GM21529 (cell line): ENCODE results near the gene BLZF1.
A peak's percentile ranks its signal among the peaks of the same experiment; 100 is the strongest.
"Not testable (repeated sequence)": the region's sequence is repeated elsewhere in the genome, so short reads cannot be mapped to it uniquely, and the experiment has no call there.

ENCODE experiments used
- ATAC-seq: cut with Tn5 transposase; IDR thresholded peaks from one replicate; pipeline ENCODE4 v1.9.1; 2021; ENCODE audit not compliant: unreplicated experiment

The BLZF1 gene

DNA sequence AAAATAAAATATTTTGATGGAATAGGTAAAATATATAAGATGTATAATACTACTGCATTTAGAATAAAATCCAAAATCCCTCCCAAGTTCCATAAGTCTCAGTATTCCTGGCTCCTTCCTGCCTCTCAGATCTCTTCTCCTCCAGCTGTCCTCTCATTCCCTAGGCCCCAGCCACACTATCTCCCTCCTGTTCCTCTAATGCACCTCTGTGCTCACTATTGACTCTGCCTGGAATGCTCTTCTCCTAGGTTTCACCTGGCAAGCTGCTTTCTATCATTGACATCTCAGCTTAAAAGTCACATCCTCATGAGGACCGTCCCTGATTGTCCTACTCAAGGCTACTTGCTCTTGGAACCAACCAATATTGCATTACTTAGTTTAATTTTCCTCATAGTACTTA, 7.6 kb upstream of the BLZF1 start:
- no peak for ATAC-seq

DNA sequence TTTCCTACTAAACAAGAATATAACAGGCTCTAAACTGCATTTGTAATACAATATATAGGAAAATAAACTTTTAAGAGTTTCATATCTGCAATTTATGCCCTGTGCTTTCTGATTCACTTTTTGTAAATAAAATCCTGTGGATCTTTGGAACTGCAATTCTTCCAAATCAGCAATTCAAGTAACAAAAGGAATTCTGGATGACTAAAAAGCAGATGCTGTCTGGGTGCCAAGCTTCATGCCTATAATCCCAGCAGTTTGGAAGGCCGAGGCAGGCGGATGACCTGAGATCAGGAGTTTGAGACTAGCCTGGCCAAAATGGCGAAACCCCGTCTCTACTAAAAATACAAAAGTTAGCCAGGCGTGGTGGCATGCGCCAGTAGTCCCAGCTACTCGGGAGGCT, 6.7 kb upstream of the BLZF1 start:
- ATAC-seq: no peak

DNA sequence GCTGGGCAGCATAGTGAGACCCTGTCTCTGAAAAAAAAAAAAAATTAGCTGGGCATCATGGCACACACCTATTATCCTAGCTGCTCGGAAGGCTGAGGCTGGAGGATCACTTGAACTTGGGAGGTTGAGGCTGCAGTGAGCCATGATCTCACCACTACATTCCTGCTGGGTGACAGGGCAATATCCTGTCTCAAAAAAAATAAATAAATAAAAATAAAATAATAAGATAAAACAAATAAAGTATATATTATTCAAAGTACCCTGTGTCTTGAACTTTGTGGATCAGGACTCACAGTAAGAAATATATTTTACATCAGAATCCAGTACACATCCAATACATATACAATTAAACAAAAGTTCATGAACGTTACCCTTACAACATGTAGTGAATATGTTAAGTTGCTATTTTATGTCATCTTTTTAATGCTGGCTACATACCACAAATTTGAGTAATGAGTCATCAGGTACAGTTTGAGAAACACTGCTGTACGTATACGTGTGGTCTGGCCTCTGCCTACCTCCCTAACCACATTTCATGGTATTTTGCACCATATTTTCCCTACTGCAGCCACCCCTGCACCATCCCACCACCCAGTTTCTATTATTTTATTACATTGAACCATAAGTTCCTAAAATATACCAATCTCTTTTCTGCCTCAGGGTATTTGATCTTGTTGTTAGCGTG, 4.8 kb upstream of the BLZF1 start:
- ATAC-seq: peak; percentile 29

DNA sequence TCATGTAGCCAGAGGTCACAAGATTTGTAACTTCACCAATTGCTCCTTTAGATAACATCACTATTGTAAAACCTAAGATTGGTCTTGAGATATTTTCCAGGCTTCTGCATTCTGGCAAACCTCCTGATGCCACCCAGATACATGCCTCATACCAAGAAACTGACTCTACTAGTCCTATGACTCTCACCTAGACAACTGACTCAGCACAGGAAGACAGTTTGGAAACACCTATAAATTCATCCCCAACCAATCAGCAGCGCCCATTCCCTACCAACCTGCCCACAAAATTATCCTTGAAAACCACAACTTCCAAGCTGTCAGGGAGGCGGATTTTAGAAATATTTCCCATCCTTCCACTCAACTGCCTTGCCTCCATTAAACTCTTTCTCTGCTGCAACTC, 3.0 kb upstream of the BLZF1 start:
- no peak for ATAC-seq

DNA sequence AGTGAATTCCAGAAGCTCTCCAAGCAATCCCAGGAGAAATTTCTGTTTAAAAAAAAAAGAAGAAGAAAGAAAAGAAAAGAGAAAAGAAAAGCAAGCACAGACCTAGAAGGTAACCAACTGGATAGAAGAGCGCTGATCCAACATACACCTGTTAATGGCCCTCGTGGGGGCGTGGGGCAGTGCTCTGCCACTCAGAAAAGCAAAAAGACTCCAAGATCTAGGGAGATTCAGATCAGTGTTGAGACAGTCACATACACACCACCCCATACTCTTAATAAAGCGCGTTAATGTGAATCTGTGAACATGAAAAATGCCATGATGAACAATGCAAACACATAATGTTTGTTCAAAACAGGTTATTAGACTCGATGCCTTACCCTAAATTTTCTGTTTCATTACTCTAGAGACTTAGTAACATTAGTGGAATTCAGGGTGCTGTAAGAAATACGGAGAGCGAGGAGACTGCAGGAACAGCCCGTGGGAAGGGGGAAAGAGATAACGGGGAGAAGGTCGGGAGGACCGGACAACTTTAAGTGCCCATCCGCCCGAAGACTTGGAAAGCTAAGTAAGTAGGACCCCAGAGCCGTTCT, 804 bp upstream of the BLZF1 start:
- ATAC-seq: no peak

DNA sequence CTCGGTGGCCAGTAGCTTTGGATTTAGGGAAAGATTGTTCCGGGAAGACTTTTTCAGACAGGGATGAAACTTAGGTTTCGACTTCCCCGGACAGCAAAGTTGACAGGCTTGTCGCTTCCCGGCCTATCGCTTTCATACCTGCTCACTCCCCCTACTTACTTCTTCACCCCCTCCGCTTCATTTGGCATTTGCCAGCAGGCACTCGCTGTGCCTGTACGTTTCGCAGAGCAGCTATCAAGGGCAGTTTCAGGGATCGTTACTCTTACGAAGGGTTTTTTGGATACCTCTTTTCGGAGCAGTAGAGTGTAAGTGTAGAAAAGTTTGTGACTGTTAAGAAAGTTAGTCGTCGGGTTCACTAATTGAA, 393 bp downstream of the BLZF1 start:
- ATAC-seq: no peak

DNA sequence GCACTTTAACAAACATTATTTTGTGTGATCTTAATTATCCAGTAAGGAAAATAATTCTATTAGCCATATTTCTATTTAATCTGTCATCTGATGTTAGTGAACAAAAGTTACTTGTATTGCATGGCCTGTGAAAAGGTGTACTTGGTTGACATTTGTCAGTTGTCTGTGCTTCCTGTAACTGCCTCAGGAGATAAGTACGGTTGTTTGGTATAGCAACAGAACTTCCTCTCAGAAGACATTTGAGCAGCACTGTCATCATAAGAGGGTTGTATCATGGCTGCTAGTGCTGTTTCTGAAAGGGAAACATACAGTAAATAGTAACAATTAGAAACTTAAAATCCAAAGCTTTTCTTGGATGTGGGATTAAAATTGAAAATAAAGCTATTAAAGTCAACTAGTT, 3.4 kb downstream of the BLZF1 start:
- ATAC-seq: no peak

DNA sequence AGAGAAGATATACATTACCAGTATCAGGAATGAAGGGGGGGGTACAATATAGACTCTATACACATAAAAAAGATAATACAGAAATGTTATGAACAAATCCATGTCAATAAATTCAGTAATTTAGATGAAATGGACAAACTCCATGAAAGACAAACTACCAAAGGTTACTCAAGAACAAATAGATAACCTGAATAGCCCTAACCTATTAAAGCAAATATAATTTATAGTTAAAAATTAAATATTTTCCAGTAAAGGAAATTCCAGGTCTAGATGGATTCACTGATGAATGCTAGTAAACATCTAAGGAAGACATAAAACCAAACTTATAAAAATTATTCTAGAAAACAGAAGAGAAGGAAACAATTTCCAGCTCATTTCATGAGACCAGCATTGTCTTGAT, 13.2 kb downstream of the BLZF1 start:
- ATAC-seq: no peak

DNA sequence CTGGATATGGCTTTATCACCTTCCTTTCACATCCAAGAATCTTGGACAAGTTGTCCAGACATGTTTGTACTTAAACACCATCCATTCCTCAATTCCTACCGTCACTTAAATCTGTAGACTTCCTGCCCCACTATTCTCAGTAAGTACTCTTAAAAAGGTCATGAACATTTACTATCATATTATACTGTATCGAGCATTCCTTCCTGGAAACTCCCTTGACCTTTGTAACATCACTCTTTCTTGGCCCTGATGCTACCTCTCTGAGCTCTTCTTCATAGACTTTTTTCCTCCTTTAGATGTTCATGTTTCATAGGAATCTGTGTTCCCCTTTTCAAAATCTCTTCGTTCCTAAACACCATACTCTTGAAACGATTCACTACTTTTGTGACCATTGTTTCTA, 15.5 kb downstream of the BLZF1 start:
- ATAC-seq: no peak

DNA sequence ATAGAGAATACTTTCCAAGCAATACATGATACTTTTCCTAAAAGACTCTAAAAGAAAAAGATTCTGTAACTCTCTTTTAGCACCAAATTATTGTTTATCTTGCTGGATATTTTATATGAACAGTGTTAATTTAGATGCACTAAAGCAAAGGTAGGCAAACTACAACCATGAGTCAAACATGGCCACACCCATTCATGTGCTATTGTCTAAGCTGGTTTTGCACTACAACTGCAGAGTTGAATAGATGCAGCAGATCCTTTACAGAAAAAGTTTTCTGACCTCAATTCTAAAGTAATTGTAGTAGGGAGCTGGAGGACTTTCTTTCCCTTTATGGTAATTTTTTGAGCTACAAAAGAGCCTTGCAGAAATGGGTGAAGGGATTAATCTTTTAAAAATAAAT, 19.4 kb downstream of the BLZF1 start:
- no peak for ATAC-seq

DNA sequence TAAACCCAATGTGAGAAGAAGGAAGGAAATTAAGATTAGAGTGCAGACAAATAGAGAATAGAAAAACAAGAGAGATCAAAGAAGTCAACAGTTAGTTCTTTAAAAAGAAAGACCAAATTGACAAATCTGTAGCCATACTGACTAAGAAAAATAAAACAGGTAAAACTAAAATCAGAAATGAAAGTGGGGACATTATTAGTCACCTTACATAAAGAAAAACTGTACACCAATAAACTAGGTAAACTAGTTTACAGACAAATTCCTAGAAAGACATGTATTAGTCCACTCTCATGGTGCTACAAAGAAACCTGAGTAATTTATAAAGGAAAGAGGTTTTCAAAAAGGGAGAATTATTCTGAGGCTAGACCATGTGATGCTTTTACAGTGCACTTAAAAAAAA, 22.3 kb downstream of the BLZF1 start:
- peak; percentile 75 for ATAC-seq

DNA sequence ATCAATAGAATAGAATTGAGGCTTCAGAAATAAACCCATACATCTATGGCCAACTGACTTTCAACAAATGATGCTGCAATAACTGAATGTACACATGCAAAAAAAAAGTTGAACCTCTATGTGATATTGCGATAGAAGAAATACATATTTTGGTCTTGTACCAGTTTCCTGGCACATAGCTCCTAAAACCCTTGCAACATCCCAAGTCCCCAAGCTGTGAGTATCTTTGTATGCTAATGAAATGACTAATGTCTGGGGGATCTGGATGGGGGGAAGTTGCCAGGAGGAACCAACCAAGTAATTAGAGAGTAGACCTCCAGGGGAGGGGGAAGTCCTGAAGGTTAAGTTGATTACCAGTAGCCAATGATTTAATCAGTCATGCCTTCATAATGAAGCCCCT, 24.4 kb downstream of the BLZF1 start:
- no peak for ATAC-seq

DNA sequence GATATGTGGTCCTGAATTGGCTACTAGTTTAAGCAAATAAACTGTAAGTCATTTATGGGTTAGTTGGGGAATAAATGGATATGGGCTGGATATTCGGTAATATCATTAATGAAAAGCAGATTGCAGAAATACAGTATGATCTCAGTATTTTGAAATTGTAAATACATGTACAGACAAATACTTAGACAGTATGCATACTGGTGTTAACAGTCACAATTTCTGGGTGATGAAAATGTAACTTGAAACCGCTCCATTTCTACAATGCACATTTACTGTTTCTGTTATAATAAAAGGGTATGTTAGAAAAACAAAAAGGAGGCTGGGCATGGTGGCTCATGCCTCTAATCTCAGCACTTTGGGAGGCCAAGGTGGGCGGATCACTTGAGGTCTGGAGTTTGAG, 28.0 kb downstream of the BLZF1 start:
- ATAC-seq: no peak

DNA sequence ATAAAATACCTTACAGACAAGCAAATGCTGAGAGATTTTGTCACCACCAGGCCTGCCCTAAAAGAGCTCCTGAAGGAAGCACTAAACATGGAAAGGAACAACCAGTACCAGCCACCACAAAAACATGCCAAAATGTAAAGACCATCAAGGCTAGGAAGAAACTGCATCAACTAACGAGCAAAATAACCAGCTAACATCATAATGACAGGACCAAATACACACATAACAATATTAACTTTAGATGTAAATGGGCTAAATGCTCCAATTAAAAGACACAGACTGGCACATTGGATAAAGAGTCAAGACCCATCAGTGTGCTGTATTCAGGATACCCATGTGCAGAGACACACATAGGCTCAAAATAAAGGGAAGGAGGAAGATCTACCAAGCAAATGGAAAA, 34.6 kb downstream of the BLZF1 start:
- ATAC-seq: not testable (repeated sequence)

DNA sequence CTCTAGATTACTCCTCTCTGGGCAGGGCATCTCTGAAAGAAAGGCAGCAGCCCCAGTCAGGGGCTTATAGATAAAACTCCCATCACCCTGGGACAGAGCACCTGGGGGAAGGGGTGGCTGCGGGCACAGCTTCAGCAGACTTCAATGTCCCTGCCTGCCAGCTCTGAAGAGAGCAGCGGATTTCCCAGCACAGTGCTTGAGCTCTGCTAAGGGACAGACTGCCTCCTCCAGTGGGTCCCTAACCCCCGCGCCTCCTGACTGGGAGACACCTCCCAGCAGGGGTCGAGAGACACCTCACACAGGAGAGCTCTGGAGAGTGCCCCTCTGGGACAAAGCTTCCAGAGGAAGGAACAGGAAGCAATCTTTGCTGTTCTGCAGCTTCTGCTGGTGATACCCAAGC, 40.3 kb downstream of the BLZF1 start:
- ATAC-seq: not testable (repeated sequence)

DNA sequence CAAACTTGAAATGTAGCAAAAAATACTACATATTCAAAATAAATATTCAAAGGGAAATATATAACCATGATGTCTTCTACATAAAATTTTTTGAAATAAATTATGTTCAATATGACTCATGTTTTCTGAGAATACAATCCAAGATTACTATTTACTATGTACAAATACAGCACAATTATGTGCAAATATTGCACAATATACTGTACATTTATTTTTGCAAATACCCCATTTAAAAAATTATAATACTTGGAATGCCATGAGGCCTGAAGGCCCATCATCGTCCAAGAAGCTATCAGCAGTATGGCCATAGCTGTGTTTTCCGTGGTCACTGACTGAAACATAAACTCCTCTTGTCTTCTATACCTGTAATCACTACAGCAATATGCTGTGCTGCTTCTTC, 47.0 kb downstream of the BLZF1 start:
- no peak for ATAC-seq

DNA sequence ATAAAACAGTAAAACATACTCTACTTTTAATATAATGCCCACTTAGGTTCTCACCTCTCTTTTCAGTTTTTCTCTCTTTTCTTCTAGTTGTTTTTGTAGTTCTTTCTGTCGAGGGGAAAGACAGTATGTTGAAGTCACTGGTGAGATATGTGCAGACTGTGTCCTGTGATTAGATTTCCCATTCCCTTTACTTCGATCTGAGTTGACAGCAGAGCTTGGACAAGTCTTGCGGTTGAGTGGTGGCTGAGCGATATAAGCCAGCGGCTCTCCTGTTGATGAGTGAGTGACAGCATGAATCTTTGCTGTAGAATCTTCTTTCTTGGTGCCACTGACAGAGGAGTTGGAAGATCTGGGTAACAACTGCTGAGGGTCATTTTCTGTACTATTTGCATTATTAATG, 53.3 kb downstream of the BLZF1 start:
- ATAC-seq: no peak

DNA sequence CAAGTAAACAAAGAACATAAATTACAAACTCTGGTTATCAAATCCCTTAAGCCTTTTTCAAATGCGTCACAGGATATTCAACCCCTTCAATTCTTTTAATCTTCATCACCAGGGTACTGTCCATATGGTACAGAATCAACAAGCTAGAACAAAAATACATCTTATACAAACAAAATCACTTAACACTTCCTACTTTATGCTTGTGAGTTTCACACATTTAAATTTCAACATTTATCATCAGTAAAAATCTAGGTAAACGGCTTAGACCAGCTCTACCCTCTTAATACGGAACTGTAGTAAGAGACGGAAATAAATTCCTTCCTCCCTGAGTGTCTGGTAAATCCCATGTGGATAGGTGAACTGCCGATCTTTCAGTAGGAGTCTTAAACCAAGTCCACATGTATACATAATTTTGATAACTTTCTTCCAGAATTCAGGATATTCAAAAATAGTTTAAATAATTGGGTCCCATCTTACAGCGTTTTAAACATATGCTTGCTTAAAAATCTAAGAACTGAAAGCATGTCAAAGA, 58.2 kb downstream of the BLZF1 start:
- ATAC-seq: no peak

DNA sequence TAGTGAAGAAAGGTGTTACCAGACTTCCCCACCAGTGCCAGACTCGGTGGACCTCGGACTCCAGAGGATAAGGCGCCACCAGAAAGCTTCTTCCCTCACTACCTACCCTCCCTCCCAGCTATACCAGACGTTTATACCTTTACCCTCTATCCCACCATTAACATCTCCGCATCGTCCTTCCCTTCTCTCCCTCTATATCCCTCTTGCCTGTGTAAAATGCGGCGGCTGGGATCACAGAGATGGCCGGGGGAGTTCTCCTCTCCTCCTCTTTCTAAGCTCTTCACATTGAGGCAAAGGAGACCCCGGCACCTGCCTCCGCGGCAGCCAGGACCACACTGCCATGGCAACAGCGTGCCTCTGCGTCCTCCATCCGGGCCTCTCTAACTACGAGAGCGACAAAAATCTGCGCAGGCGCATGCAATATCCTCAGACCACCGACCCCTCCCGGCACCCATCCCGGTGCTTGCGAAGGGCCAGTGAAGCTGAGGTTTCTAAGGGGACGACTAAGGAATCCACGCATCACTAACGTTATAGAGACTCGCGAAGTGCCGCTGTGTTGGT, 59.2 kb downstream of the BLZF1 start, which contains the start of gene CCDC181:
Gene CCDC181 (minus strand): TSS at position 394 of the 561 bp plus-strand sequence. CDS start 2,547 bp downstream, outside the sequence.
- no peak for ATAC-seq
